Muscle of back (tissue), 13 donors: ENCODE data around the gene PROKR1. TPM values are rescaled to one million over a fixed set of nuclear protein-coding genes. Genes with fewer than 3 reads are reported as not detected.
"Not testable (repeated sequence)": the region's sequence is repeated elsewhere in the genome, so short reads cannot be mapped to it uniquely, and the experiment has no call there.

Source experiments
- DNase-seq, 3 donors: peaks; one replicate each; pipeline versions ENCODE4 v3.0.0 to v3.0.0-alpha.2; 2013
- long read RNA-seq, 9 donors: transcript quantifications; one replicate each; lab custom pipeline, GENCODE V29; 2026
- polyA plus RNA-seq, 10 donors: library from polyadenylated mRNA; unstranded; fragments of 120-200 nt; gene quantifications; one replicate each; pipeline ENCODE4 v1.2.1, GENCODE V29; 2013; ENCODE audit not compliant: insufficient read length in 10 of 10

Gene PROKR1
- 1 to 10 TPM in 7 of 10 donors, under 1 TPM in 3; 0.27 to 5.6 (median 1.7) TPM for polyA plus RNA-seq
- long read RNA-seq, donor 1 = 0 reads
- long read RNA-seq, donor 2 = 0 reads
- long read RNA-seq, donor 3 = 0 reads
- long read RNA-seq, donor 4 = 0 reads
- long read RNA-seq, donor 5 = 0 reads
- long read RNA-seq, donor 6 = 0 reads
- long read RNA-seq, donor 7 = 0 reads
- long read RNA-seq, donor 8, full-length matches to known transcripts = 1 of 1 reads
- long read RNA-seq, donor 8, partial matches to known transcripts = 0 of 1 reads
- long read RNA-seq, donor 8, other reads (novel, unspliced or antisense) = 0 of 1 reads
- long read RNA-seq, donor 9 = 0 reads

DNA sequence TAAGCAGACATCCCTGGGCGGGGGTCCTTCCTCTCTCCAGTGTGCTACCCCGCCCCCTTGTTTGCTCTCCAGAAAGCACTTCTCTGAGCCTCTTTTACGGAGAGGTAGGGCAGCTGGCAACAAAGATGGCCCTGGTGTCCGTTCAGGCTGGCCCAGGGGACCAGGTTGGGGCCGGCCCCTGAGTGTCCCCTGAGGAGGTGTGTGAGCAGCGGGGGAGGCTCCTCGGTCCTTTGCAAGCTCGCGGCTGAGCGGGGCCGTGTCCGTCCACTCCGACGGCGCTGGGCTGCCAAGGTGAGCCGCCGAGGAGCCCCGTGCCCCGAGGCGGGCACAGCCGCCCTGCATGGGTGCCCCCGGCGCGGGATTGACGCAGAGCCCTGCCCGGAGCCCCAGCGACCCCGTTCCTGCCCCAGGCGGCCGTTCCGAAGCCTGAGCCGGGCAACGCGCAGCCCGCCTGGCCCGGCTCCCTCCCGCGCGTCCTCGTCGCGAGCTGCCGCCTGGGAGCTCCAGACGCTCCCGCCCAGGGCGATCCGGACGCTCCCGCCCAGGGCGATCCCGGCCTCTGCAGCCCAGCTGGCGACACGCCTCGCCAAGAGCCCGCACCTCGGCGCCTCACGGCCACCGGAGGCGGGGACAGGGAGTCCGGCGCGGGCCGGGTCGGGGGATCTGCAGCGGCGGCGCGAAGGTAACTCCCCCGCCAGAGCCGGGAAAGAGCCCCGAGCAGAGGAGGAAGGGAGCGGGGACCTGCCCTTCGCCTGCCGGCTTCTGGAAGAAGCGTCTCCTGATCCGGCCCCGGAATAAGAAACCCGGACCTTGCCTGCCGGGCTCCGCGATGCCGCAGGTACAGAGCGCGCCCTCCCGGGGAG lies at the start of gene PROKR1:
TSS of gene PROKR1 (plus strand) at position 569 of the 863 bp plus-strand sequence. CDS start 2,243 bp downstream, outside the sequence.
- DNase-seq = peak; percentile 25 to 82 (median 51)

DNA sequence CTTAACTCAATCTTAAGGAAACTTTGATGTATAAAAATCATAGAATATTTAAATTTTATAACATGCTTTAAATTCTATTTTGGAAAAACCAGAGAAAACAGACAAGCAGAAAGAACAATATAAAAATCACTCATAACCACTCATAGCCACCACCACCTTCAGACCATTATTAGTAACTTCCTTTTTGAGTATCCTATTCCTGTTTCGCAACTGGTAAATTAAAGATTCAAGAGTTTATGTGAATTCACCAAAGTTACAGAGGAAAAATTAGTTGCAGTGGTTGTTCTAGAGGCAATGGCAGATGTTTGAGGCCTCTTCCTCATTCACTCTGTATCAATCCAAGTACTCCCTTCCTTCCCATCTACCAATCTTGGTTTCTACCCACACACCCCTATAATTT lies 49.3 kb upstream of the PROKR1 start:
- no peak for DNase-seq

DNA sequence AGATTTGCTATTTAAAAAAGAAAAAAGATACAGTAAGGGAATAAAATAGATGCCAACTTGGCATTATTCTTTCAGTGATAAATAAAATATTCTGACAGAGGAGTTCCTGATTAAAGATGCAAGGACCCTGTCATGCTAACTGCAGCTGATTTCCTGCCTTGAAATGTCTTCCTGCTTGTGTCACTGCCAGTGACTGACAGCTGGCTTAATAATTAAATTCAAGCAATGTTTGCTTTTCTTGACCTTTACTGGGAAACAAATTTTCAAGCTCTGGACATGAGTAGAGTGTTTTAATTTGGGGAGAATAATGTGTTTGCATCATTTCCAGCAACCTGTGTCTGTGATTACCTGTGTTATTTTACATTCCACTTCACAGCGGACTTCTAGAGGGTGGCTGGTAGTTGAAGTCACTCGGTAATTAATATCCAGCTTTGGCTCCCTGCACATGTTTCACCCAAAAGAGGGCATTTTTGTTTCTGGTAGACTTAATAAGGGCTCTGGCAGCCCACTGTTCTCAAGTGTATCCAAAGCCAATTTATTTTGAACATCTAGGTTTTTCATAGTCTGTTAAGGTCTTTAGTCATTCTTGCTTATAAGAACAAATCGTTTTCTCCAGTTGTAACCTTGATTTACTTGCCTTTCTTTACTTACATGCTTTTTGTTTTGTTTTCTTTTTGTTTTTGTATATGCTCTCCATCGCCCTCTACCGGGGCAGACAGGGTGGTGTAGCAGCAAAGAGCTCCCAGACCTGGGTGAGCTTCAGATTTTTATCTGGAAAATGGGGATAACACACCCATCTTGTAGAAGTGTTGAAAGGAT lies 48.5 kb upstream of the PROKR1 start:
- peak; percentile 17 to 53 (median 33) for DNase-seq

DNA sequence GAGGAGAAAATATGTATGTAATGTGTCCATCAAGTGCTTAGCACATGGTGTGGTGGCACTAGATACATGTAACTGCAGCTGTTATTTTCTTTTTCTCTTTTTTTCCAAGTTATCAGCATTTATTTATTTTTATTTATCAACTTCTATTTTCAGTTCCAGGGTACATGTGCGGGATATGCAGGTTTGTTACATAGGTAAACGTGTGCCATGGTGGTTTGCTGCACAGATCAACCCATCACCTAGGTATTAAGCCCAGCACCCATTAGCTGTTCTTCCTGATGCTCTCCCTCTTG lies 47.9 kb upstream of the PROKR1 start:
- DNase-seq = not testable (repeated sequence)

DNA sequence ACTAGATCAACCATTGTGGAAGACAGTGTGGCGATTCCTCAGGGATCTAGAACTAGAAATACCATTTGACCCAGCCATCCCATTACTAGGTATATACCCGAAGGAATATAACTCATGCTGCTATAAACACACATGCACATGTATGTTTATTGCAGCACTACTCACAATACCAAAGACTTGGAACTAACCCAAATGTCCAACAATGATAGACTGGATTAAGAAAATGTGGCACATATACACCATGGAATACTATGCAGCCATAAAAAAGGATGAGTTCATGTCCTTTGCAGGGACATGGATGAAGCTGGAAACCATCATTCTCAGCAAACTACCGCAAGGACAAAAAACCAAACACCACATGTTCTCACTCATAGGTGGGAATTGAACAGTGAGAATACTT lies 42.9 kb upstream of the PROKR1 start:
- DNase-seq = not testable (repeated sequence)

DNA sequence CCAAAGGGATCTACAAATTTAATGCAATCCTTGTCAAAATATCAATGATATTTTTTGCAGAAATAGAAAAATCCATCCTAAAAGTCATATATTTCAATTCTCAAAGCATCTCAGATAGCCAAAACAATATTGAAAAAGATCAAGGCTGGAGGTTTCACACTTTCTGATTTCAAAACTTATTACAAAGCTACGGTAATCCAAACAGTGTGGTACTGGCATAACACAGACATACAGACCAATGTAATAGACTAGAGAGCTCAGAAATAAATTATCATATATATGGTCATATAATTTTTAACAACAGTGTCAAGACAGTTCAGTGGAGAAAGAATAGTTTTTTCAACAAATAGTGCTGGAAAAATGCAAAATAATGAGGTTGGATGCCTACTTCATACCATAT lies 40.3 kb upstream of the PROKR1 start:
- no peak for DNase-seq

DNA sequence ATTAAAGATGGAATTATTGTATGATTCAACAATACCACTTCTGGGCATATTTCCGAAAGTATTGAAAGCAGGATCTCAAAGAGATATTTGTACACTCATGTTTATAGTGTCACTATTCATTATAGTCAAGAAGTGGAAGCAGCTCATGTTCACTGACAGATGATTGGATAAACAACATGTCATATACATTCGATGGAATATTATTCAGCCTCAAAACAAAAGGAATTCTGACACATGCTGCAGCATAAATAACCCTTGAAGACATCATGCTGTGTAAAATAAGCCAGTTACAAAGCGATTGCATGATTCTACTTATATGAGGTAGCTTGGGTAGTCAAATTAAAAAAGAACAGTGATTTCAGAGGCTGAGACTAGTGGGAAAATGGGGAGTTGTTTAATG lies 39.3 kb upstream of the PROKR1 start:
- no peak for DNase-seq

DNA sequence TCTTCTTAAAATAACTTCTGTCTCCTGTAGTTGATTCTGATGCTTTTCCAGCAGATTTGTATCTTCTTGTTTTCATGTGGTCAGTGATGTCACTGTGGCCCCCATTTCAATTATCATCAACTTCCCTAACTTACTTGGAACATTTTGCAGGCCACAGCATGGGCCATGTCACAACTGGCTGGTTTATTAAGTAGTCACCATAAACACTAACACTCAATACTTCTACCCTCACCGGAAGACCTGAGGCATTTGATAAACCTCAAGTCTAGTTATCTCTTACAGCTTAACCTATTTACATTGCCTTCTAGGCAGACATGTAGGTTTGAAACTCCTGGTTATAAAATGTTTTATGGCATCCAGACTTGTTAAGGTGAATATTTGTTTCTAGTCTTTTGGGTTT lies 37.4 kb upstream of the PROKR1 start:
- DNase-seq = no peak

DNA sequence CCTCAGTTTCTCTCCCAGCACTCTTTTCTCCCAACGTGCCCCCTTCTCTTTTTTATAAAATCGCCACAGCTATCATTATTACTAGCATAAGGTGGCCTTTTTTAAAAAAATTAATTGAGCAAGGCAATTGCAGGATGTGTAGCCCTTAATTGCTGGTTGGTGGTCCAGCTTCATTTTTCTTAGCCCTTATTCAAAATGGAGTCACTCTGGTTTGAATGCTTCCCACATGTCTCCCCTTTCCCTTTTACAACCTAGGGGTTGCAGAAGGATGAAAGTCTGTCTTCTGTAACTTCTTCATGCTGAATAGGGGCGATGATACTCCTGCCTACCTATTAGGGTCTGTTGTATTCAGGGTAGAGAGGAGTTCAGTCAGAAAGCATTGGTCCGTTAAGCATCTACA lies 36.6 kb upstream of the PROKR1 start:
- no peak for DNase-seq

DNA sequence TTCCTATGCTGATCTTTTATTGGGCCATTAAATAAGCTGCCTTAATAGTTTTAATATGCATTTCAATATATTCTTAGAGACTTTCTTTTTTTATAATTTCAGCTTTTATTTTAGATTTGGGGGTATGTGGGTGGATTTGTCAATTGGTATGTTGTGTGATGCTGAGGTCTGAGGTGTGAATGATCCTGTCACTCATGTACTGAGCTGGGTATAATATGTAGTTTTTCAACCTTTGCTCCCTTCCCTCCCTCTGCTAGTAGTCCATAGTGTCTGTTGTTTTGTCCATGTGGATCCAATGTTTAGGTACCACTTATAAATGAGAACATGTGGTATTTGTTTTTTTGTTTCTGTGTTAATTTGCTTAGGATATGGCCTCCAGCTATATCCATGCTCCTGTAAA lies 35.5 kb upstream of the PROKR1 start:
- DNase-seq = no peak

DNA sequence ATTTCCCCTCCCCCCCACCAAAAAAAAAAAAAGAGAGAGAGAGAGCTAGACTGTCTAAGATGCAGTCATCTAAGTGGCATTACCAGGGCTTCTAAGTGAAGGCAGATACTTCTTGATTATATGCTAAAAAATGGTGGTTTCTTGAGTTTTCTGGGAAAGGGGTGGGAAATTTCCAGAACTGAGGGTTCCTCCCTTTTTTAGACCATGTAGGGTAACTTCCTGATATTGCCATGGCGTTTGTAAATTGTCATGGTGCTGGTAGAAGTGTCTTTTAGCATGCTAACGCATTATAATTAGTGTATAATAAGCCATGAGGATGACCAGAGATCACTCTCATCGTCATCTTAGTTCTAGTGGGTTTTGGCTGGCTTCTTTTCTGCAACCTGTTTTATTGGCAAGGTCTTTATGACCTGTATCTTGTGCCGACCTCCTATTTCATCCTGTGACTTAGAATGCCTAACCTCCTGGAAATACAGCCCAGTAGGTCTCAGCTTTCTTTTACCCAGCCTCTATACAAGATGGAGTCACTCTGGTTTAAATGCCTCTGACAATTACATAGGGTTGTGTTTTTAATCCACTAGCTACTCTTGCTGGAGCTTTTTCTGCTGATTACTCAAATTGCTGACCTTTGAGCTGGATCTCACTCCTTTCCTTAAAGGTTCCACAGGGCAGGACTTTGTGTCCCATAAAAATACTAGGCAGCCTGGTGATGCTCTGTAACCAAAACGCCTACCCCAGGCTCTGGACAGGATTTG lies 30.4 kb upstream of the PROKR1 start:
- DNase-seq = no peak

DNA sequence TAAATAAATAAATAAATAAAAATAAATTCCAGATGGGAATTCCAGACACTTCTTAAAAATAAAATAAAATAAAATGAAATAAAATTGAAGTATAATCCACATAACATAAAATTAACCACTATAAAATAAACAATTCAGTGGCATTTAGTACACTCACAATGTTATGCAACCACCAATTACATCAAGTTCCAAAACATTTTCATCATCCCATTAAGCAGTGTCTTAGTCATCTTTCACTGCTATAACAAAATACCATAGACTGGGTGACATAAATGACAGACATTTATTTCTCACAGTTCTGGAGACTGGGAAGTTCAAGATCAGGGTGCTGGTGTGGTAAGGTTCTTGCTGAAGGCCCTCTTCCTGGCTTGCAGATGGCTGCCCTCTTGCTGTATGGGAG lies 22.6 kb upstream of the PROKR1 start:
- DNase-seq = no peak

DNA sequence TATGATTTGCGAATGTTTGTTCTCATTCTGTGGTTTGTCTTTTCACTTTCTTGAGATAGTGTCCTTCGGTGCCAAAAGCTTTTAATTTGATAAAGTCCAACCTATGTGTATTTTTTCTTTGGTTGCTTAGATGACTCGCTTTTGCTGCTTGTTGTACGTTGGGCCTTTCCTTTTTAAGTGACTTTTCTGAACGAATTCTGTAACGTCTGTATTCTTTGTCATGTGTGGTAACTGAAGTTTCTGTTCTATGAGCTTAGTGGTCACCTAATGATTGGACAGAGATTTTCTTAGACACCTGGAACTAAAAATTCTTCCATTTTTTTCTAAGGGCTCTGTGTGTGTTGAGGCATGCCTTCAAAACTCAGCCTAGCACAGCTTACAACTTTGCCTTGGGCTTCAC lies 19.6 kb upstream of the PROKR1 start:
- DNase-seq = no peak

DNA sequence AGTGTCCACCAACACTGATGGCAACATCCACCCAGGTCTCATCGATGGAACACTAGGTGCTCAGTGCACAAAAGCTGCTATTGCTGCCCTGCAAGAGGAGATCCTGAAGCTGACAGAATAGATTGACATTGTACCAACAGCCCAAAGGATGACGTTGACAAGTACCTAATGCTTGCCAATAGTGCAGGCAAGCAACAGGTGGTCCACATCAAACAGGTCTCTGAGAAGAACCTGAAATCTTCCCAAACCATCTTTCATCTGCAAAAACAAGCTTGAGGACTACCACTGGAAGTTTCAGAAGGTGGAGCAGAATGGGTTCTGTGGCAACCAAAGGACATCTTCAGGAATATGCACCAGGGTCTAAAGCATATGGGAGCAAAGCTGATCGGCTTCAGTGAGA lies 15.8 kb upstream of the PROKR1 start:
- DNase-seq = no peak

DNA sequence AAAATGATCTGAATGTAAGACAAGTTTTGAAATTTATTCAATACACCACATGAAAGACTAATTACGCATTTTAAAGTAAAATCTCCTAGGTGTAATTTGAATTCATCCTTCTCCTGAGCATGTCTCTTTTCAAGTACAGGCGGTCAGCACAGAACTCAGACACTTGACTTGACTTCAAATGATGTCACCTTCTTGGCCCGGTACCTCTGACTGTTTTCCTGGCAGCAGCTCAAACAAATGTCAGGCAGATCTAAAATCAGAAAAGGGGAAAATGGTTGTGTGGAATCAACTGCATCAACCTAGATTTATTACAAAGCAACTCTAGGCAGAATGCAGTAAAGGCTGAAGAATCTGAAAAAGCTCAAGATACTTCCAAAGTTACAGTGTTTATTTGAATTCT lies 11.4 kb upstream of the PROKR1 start:
- DNase-seq = peak in 1 of 3 donors; percentile 52

DNA sequence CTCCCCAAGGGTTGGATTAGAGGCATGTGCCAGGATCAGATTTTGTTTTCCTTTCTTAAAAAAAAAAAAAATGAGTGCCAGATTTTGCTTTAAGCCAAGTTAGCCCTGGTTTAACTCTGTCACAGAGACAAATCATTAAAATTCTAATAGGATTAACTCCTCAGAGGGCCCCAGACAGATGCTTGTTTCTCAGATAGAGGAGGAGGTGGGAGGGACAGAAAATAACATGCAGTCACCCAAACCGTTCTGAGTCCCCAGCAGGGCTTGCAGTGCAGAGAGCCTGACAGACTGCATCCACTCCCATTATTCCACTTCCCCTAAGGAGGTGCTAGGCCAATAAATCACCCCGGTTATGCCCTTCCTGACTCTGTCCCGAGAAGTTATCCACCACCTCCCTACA lies 6.3 kb upstream of the PROKR1 start:
- no peak for DNase-seq

DNA sequence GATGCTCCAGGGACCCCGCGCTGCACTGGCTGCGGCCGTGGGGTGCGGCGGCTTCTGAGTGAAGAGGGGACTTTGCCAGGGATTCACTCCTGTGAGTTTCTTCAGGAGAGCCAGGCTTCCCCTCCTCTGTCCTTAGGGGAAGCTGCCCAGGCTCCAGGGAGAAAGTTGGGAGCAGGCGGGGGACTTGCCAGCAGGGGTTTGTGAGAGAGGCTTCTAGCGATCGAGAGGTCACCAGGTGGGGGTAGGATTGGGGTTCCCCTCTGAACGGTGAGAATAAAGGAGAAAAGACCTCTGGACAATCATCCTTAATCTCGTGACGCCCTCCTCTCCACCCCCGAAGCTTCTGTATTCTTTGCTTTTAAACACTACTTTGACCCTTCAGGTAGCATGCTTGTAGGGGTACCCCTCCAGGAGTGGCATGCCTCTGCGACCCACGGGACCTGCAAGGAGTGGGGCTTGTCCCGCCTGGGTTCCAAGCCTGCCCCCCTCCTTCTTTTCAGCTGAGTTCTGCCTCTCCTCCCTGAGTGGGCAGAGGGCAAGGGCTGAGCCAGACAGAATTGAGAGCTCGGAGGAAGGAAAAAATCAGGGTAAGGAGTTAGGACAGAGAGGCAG lies 601 bp downstream of the PROKR1 start:
- DNase-seq = peak in 1 of 3 donors; percentile 47

DNA sequence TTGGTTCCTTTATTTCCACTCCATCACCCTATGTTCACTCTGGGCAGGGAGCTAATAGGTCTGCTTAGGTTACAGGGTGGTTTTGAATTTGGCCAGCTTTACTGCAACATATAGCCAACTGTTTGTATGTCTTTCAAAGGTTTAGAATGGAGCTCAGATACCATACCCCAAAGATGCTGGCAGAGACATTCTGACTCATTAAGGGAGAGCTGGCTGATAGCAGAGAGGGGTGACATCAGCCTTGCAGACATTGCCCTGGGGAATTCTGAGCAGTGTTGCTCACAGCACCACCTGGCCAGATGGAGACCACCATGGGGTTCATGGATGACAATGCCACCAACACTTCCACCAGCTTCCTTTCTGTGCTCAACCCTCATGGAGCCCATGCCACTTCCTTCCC lies 2.1 kb downstream of the PROKR1 start:
- no peak for DNase-seq

DNA sequence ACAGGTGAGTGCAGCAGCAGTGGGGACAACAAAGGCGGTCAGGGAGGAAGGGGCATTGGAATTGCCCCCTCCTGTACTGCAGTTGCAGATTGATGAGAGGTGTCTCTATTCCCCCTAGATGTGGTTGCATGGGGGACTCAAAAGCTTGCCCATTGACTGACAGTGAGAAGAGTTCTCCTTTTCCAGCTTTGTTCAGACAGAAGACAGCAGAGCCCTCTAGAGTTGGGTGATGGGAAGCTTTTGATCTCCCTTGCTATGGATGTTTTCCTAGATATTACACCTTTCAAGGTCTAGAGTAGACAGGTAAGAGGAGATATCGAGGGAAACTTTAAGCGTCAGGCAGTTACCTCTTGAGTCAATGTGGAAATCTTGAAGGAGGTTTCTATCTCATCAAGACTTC lies 2.9 kb downstream of the PROKR1 start:
- no peak for DNase-seq

DNA sequence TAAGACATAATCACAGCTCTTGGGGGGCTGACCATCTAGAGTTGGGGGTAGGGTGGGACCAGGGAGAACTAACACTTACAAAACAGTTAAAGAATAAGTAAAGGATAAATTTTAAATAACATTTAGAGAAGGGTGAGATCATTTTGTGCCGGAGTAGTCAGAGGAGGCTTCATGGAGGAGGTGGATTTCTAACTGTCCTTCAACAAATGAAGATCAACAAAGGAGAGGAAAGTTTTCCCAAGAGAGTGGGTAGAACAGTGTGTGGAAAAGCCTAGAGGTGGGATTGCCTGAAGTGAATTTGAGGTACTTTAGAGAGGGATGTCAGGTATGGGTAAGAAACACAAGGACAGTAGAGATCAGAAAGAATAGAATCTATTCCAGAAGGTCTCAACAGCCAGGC lies 7.3 kb downstream of the PROKR1 start:
- no peak for DNase-seq

DNA sequence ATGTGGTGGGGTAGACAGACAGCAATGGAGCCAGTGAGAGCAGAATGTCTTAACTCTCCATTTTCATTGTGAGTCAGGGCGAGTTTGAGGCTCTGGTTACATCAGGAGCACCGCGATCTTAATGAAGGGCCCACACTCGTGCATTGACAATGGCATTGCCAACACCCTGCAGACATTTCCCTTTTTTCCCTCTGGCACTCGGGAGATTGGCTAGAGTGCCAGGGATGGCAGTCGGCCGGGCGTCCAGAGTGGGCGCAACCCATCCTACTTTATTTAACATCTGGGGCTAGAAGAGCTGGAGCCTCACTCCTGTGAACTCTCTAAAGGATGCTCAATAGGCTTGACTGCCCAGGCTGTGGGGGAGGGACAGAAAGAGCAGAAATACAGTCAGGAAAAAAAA lies 9.7 kb downstream of the PROKR1 start:
- no peak for DNase-seq
